Hindlimb muscle (tissue), 1 donor: ENCODE measurements around the gene NMU. TPM values are rescaled to one million over a fixed set of nuclear protein-coding genes. Genes with fewer than 3 reads are reported as not detected.
A peak's percentile ranks its signal among the peaks of the same experiment; 100 is the strongest.
"Not testable (repeated sequence)": the region's sequence is repeated elsewhere in the genome, so short reads cannot be mapped to it uniquely, and the experiment has no call there.

Experiments used
- DNase-seq: peaks from one replicate; pipeline ENCODE4 v3.0.0-alpha.2; 2013
- polyA plus RNA-seq: library from polyadenylated mRNA; unstranded; fragments of 120-200 nt; gene quantifications from one replicate; pipeline ENCODE4 v1.2.1, GENCODE V29; 2013; ENCODE audit not compliant: insufficient read length

Gene NMU
- polyA plus RNA-seq, 1 donor = 1.2 TPM

DNA sequence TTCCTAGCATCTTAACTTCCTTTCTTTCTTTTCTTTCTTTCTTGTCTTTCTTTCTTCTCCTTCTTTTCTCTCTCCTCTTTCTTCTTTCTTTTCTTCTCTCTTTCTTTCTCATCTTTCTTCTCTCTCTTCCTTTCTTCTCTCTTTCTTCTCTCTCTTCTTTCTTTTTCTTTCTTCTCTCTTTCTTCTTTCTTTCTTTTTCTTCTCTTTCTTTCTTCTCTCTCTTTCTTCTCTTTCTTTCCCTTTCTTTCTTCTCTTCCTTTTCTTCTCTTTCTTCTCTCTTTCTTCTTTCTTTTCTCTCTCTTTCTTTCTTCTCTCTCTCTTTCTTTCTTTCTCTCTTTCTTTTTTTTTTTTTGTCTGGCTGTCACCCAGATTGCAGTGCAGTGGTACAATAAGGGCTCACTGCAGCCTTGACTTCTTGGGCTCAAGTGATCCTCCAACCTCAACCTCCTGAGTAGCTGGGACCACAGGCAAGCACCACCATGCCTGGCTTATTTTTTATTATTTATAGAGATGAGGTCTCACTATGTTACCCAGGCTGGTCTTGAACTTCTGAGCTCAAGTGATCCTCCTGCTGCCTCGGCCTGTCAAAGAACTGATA lies 17.5 kb downstream of the NMU start:
- DNase-seq = no peak

DNA sequence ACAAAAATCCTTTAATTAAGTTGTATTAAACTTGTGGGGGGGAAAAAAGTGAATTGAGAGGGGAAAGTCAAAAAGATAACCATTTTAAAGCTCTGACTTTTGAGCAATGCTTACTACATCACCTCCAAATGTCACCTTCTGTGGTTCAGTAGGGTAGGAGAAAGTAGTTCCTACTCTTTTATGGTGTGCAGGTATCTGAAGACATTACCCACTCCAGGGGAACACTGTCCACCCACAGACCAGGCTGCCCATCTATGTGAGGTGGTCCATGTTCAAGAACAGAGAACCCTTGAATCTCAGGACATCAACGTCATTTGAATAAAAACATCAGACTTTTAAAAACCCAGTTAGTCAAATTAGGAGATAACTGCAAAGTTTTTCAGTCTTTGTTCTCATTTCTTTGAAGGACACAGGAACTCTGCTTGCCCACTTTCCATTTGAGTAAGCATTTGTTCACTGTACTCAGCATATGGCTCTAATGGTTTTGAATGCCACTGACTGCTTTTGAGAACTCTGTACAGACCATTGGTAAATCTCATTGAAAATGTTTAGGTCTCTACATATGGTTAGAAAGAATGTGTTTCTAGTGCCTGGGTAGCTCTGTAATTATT lies 18.4 kb downstream of the NMU start:
- no peak for DNase-seq

- DNase-seq = no peak
Measured at GRCh38 chr4:55615008-55615407, 21.1 kb downstream of the NMU start.

DNA sequence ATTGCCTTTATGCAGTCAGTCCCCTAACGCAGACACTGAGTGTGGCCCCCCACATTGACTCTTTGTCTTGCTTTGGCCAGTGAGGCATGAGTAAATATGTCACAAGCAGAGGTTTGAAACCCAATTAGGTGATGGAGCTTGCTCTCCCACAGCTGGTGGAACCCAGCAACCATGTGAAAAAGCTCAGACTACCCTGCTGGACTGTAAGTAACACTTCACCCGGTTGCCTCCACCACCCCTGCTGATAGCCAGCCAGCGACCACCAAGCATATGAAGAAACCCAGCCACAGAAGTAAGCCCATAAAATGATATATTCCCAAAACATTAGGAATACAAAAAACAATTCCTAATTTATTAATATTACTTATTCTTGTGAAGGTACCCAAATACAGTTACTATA lies 22.5 kb downstream of the NMU start:
- no peak for DNase-seq

DNA sequence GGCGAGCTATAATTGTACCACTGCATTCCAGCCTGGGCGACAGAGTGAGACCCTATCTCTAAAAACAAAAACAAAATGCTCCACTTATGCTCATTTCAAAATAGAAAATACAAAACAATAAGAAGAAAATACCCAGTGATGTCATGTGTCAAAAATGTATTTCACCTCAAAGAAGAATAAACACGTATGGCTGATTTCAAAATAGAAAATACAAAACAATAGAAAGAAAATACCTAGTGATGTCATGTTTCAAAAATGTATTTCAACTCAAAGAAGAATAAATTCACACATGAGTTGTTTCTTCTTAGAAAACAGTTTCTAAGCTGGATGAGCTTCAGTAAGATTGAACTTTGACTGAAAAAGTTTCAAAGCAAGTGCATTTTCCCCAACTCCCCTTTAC lies 23.8 kb downstream of the NMU start:
- no peak for DNase-seq

GRCh38 chr4:55611358-55612059 lies 24.6 kb downstream of the NMU start:
- no peak for DNase-seq

DNA sequence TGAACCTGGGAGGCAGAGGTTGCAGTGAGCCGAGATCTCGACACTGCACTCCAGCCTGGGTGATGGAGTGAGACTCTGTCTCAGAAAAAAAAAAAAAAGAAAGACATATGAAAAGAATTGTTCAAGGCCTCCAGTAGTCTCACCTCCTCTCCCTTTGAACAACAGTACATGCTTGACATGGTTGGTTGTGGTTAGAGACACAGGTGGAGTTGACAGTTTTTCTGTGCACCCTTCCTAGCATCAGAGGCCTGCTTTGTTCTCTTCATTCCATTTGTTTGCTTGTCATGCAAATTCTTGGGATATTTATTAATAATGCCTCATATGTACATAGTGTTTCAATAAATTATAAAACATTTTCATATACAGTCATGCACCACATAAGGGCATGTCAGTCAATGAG lies 25.7 kb downstream of the NMU start:
- no peak for DNase-seq

DNA sequence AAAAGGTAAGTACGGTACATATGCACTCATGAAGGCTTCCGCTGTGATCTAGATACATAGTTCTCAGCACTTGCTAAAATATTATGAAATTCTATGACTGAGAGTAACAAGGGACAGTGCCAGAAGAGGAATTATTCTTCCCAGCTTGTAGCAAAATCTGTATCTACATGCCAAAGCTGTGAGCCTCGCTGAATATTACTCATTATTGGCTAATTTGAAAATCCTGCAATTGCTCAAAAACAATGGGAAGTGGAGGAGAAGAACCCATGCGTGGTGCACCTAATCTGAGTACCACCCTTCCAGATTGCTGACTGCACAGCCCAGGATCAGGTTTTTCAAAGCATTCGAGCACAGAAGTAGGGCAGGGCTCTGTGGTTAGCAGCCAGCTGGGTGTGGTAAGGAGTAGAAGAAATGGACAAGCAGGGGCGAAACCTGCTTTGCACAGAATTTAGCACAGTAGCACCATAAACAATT lies 26.7 kb downstream of the NMU start:
- no peak for DNase-seq

DNA sequence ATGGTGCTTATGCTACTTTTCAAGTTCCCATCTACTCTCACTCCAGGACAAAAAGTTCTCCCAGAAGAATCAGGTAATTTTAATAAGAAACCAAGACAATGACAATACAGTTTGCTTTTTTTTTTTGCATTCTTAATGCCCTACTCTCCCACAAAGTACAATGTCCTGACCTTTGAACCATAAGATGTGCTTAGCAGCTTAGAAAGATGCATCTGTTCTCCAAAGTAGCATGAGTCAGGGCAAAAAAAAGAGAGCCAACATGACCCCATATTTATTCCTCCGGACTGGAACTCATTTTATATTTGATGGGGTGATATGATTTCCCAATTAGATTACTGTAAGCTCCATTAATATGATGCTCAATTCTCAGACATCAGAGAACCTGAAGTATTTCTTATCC lies 27.5 kb downstream of the NMU start:
- DNase-seq = no peak

DNA sequence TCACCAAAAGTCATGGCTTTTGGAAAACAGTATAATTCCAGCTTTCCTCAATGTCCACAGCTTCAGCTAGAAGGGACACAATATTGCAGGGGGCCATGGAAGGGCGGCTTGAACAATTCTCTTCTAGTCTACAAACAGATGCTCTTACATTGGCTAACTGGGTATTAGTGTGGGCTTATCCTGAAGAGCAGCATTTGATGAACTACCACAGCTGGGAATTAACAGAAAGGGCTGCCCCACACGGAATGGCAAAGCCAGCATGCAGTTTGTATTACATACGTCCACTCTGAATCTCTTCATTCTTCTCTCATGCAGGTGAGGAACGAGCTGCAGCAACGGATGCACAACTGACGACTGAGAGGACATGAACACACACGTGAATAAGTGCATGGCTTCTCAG lies 31.1 kb downstream of the NMU start:
- DNase-seq = no peak

- DNase-seq = no peak
Measured at GRCh38 chr4:55600640-55601039, 35.5 kb downstream of the NMU start.

- DNase-seq = no peak
Measured at GRCh38 chr4:55598641-55599040, 37.5 kb downstream of the NMU start.

GRCh38 chr4:55592014-55592413 lies 44.1 kb downstream of the NMU start, which contains the start of gene PDCL2:
Gene PDCL2 (minus strand): TSS chr4:55592245. CDS start chr4:55592109, 136 bp downstream.
- DNase-seq = no peak

DNA sequence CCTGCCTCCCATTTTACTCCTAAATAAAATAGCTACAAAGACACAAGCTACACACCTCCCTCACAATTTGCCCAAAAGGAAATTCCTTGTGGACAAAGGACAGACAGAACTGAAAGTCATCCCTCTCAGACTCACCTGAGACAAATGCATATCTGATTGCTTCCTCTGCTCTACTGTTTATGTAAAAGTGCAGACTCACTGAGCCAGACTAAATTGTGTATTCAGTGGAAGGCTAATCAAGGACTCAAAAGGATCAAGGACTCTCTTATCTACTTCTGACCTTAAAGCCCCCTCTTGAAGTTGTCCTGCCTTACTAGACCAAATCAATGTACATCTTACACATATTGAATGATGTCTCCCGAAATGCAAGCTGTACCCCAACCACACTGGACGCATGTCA lies 47.9 kb downstream of the NMU start:
- no peak for DNase-seq

GRCh38 chr4:55582773-55583172 lies 53.3 kb downstream of the NMU start:
- not testable (repeated sequence) for DNase-seq

DNA sequence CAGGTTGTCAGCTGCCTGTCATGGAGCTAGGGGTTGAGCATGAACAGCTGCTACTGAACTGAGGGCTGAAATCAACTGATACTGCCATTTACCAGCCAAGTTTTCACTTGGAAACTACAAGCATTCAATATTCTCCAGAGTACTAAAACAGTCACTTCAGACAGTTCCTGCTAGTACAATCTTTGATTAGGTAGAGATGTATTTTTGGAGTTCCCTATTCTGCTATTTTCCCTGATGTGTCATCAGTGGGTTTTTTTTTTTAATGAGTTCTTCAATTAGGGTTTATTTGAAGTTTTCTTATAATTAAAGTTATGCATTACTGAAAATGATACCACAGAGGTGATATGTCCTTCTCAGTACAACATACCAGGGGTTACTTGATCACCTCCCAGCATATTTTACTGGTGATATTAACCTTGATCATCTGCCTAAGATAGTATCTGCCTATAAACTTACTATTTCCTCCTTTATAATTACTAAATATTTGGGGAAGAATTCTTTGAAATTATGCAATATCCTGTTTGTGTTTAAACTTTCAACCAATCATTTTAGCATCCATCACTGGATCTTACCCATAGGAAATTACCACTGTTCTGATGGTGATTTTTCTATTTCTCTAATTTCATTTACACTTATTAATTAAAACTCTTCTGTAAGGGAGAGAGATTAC lies 57.6 kb downstream of the NMU start:
- DNase-seq = no peak

DNA sequence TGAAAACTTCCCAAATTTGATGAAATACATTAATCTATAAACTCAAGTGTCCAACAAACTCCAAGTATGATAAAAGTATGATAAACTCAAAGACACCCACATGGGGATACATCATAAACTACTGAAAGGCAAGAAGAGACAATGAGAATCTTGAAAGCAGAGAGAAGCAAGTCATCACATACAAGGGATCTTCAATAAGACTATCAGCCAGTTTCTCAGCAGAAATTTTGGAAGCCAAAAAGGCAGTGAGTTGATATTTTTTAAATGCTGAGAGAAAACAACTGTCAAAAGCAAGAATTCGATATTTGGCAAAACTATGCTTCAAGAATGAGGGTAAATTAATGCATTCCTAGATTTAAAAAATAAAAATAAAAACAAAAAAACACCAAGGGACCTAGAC lies 60.6 kb downstream of the NMU start:
- no peak for DNase-seq

- DNase-seq = no peak
Measured at GRCh38 chr4:55574252-55574651, 61.8 kb downstream of the NMU start.

DNA sequence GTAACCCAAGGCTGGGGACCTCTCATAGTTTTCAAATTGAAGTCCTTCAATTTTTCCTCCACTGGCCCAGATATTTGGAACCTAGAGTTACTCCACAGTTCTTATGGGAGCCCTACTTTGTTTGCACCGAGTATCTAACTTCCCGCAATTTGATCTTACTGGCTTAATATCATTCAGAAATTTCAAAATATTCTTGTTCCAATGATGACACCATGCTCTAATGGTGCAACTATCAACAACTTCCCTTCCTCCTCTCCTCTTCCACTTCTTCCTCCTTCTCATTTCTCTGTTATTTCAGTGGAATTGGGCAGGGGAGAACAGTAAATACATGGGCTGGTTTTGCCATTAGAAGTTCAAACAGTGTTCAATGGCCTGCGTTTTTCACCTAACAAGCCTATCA lies 64.3 kb downstream of the NMU start:
- DNase-seq = no peak

GRCh38 chr4:55568905-55569504 lies 67.1 kb downstream of the NMU start:
- DNase-seq = no peak

GRCh38 chr4:55561889-55562288 lies 74.2 kb downstream of the NMU start:
- DNase-seq = no peak

- DNase-seq = no peak
Measured at GRCh38 chr4:55560096-55560495, 76.0 kb downstream of the NMU start.

- peak; percentile 28 for DNase-seq
Measured at GRCh38 chr4:55554453-55555030, 81.6 kb downstream of the NMU start.
